GM21515 (cell line): ENCODE results near the gene TPD52L2.
A peak's percentile ranks its signal among the peaks of the same experiment; 100 is the strongest.
"Not testable (repeated sequence)": the region's sequence is repeated elsewhere in the genome, so short reads cannot be mapped to it uniquely, and the experiment has no call there.

ENCODE experiments used
- ATAC-seq: cut with Tn5 transposase; IDR thresholded peaks from one replicate; pipeline ENCODE4 v1.9.1; 2021; ENCODE audit not compliant: unreplicated experiment

Gene TPD52L2

DNA sequence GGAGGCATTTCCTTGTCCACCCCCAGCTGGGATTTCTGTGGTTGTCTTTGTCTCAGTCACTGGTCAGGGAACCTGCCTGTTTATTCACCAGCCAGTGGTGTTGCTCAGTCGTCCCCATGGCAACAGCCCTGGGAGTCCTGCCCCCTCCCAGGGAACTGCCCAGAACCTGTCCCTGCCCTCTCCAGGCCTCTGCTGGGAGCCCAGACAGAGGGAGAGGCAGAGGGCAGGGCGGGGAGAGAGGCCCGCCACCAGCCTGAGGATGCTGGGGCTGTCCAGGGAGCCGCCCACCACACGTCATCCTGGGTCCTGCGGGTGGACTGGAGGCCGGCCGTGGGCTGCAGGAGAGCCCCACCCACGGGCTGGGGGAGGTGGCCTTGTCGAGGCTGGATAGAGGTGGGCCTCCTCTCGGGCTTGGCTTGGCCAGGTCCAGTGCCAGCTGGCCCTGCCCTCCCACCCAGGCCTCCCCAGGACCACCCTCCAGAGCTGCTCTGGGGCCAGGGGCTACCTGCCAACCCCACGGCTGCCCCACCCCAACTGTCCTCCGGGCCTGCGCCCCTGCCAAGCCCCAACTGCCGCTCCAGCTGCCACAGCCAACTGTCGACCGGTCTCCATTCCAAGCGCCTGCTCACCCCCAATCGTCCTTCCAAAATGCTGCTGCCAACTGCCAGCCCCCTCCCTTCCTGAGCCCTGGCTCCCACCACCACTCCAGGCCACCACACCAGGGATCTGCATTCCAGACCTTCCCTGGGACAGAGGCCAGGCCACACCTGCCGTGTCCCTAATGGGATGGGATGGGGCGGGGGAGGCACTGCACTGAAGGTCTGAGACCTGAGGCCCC is 29.8 kb upstream of the TPD52L2 start:
- ATAC-seq, result no peak

DNA sequence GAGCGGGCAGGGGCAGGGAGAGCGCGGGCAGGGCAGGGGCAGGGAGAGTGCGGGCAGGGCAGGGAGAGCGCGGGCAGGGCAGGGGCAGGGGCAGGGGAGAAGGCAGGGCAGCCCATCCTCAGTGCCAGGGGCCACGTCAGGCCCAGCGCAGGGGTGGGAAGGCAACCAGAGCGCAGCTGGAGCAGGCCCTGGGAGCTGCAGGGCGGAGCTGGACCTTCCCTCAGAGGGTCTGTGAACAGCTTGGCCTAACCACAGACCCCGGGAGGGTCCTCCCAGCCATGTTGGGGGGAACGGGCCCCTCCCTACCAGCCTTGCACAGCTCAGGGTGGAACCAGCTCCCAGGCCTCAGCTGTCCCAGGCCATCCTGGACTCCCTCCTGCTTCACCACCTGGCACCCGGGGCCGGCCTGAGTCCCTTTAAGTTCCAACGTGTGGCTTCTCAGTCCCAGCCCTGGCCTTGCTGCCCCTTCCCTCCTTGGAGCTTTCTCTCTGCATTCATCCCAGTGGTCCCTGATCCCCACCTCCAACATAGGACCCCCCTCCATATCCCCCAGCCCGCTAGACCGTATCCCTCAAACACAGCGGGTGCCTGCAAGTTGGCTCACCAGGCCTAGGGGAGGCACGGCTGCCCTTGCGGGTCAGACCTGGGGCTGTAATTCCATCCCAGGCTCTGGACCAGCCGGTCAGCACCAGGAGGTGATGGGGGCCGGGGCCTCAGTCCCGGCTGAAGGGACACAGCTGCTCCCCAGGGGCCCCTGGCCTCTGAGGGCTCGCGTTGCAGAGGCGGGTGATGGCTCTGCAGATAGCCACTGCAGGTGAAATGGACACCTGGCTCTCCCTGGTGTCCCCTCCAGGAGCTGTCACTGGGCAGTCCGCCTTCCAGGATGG is 28.4 kb upstream of the TPD52L2 start:
- ATAC-seq, result no peak

DNA sequence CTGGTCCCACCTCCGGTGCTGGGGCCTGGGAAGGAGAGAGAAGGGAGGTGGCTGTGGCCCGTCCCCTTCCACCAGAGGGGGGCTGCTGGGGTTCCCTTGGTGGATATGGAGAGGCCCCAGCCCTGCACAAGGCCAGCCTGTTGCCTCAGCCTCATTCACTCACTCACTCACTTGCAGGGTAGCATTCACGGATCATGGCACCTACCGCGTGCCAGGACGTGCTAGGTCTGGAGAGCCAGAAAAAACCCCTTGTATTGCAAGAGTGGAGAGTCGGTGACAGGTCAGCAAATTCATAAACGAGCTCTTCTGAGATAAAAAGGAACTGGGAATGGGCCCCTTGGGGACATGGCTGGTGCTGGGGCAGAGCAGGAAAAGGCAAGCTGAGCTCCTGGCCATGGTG is 27.6 kb upstream of the TPD52L2 start:
- ATAC-seq, result no peak

DNA sequence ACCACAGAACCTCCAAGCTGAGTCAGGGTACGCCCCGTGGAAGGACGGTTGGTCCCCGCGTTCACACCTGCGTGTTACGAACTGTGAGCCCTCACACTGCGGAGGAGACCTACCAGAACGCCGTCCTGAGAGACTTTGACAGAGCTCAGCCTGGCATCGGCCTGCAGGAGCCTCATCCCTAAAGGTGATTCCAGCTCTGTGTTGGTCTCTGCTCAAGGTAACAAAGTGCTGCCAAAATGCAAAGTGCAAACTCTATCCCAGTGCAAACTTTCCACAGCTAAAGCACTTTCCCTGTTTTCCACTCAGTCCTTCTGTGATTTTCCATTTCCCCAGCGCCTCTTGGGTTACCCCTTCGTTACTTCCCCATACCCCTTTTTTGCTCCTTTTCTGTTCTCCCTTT is 25.4 kb upstream of the TPD52L2 start:
- ATAC-seq, result no peak

DNA sequence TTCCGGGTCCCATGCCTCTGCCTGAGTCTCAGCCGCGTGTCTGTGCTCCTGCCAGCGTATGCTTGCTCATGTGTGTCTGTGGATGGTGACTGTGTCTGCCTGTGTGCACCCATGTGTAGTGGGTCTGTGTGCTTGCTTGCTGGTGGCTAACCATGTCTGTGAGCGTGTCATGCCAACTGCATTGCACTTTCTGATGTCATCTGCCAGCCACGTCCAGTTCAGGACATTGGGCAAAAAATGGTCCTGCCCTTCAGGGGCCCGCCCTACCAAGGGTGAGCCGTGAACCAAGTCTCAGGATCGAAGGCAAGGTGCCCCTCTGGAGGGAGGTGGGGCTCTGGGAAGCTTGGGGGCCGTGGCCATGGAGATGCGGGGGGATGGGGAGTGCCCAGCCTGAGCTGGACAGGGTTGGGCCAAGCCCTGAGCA is 24.7 kb upstream of the TPD52L2 start:
- no peak for ATAC-seq

DNA sequence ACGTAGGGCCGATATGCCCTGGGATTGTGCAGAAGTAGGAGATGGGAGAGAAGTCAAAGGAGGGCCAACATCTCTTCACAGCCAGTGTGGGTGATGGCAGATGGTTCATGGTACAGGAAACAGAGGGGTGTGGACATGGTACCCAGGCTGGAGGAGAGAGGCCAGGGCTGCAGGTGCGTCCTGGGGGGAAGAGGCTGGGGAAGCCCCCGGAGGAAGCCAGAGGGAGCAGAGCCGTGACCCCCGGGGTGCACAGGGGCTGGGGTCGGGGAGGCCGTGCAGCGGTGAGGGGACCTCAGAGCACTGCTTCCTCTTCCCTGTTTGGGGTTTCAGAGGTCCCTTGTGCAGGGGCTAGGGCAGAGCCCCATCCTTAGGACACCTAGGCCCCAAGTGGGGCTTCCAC is 22.8 kb upstream of the TPD52L2 start:
- no peak for ATAC-seq

DNA sequence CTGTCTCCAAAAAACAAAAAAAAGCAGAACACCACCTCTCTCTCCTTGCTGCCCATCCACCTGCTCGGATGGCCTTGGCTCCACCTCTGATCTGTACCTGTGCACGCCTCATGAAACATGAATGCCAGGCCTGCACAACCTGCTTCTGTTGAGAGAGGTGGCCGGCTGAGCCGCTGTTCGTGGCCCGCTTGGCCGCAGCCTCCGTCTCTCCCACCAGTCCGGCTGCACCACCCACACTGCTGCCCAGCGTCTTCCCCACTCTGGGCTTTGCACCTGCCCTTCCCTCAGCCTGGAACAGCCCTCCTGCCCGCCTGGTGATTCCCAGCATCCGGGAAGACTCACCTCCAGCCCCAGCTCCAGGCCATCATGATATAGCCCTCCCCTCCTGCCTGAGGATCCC is 21.8 kb upstream of the TPD52L2 start:
- ATAC-seq, result no peak

GRCh38 chr20:63843778-63844177 is 21.3 kb upstream of the TPD52L2 start:
- no peak for ATAC-seq

GRCh38 chr20:63844511-63844991 is 20.5 kb upstream of the TPD52L2 start:
- no peak for ATAC-seq

- no peak for ATAC-seq
These were observed 18.8 kb upstream of the TPD52L2 start for GRCh38 chr20:63846128-63846771.

DNA sequence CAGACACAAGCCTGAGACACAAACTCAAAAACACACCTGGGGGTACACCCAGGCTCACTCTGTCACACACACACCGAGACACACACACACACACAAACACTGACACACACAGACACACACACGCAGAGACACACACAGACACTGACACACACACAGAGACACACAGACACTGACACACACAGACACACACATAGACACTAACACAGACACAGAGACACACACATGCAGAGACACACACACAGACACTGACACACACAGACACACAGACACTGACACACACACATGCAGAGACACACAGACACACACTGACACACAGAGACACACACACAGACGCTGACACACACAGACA is 18.2 kb upstream of the TPD52L2 start:
- ATAC-seq, result no peak

DNA sequence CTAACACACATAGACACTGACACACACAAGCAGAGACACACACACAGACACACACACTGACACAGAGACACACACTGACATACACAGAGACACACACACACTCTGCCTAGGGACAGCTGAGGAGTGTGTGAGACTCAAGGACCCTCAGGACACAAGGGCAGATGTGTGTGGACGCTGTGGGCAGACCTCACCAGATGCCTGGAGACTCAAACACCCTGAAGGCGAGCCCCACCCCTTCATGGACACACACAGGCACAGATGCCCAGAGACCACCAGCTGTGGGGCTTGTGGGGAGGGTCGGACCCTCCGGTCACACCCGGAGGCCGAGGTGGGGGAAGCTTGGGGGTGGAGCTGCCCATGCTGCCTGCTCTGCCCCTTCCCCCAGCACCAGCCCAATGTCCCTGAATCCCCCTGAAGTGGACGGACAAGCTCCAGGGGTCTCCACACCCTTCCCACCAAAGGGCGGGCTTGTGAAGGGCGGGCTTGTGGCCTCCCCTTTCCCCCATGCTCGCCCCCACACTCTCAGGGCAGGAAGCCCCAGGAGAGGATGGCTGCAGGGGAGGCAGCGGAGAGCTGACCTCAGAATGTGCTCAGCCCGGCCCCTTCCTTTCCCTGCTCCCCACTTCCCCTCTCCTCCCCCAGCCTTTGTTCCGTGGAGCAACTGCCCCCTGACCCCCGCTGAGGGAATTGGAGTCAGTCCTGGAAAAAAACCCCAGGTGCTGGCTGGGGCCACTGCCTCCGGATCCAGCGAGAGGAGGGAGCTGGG is 17.6 kb upstream of the TPD52L2 start:
- ATAC-seq, result no peak

DNA sequence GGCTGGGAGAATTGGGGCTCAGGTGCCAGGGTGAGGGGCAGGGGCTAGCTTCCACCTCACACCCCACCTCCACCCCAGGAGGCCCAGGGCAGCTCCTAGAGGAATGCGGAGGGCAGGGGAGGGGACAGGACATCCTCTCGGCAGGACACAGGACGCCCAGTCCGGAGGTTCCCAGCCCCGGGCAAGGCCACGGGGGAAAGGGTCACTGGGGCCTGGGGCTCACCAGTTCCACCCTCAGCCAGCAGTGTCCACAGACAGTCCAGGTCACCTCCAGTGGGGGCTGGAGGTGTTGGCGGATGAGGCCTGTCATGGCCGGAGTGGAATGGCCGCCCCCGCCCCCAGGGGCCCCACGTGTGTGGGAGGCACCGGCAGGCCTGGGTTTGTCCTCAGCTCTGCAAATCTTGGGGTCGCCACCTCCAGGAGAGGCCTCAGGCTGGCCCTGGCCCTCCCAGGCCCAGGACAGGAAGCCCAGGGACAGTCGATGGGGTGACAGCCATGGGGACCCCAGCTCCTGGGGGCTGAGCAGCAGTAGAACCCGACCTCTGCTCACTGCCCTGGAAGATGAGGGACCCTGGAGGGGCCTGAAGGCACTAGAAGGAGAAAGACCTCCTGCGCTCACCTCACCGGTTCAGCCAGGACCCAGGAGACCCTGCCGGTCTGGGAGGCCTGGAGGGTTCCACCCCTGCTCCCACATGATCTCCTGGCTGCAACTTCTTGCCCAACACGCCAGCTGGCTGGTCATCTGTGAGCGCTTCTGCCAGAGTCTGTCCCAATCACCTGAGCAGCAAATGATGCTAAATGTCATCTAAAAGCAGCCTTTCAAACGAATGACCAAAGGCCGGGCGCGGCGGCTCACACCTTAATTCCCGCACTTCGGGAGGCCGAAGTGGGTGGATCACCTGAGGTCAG is 16.8 kb upstream of the TPD52L2 start:
- ATAC-seq, result no peak

GRCh38 chr20:63850689-63851547 is 14.2 kb upstream of the TPD52L2 start:
- peak; percentile 77 for ATAC-seq

GRCh38 chr20:63851548-63851943 is 13.5 kb upstream of the TPD52L2 start:
- ATAC-seq, result not testable (repeated sequence)

GRCh38 chr20:63853733-63854068 is 11.4 kb upstream of the TPD52L2 start:
- not testable (repeated sequence) for ATAC-seq

DNA sequence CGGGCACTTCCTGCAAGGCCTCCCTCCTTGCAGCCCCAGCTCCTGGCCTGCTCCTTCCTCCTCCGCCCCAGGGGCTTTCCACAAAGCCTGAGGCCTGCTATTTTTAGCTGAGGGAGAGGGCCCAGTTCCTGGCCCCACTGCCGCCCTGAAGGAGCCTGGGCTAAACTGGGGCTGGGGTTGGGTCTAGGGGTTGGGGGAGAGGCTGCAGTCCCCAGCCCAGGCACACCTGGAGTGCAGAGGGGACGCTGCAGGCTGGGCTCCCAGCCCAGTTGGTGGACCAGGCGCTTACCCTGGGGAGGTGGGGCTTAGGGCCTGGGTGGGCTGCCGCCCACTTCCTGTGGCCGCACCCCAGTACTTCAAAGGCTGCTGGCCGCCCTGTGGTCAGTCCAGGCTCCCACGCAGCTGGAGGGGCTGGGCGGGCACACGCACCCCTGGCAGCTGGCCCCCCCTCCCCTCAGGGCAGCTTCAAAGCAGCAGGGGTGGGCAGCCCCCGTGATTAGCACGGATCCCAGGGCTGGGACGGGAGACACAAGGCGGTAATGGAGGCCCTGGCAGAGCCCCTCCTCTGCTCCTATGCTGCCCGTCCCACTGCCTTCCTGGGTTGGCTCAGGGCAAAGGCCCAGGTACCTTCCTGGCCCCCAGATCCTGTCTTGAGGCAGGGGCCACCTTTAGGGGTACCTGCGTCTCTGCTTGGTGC is 10.9 kb upstream of the TPD52L2 start:
- ATAC-seq, result no peak

- no peak for ATAC-seq
These were observed 10.2 kb upstream of the TPD52L2 start for GRCh38 chr20:63854766-63855362.
